PC-3 (cell line): ENCODE measurements around the gene PSAPL1. TPM values are rescaled to one million over a fixed set of nuclear protein-coding genes. Genes with fewer than 3 reads are reported as not detected.

ENCODE experiments used
- ATAC-seq: fragments of 200-7000 bp; cut with Tn5 transposase; 2 replicates; pipeline ENCODE4 v1.9.1; 2020; ENCODE audit warnings: mild to moderate bottlenecking, moderate library complexity
- BruUV-seq: library from RNA; stranded (reverse); fragments of 400-500 nt; replicated peaks from 2 replicates; lab custom pipeline; 2021; lab: Mats Ljungman, UMichigan
- CTCF ChIA-PET: fragments of 300-600 bp; sonication (Branson Sonifier 250); formaldehyde crosslinking; loops from one replicate; lab custom pipeline; 2022; ENCODE audit warnings: antibody characterized with exemption; lab: Charles Lee
- POLR2A ChIA-PET: fragments of 300-600 bp; sonication (Branson Sonifier 250); formaldehyde crosslinking; loops from one replicate; lab custom pipeline; 2022; ENCODE audit warnings: antibody characterized with exemption; ENCODE audit not compliant: unreplicated experiment; lab: Charles Lee
- DNase-seq: peaks from one replicate; pipeline ENCODE4 v3.0.0-alpha.2; 2015
- H2AFZ ChIP-seq: fragments of 300-600 bp; sonication (generic); 2 replicates; pipeline ENCODE4 v1.6.0; 2016; ENCODE audit warnings: antibody characterized with exemption, low read length
- H3F3A ChIP-seq: fragments of 300-600 bp; sonication (generic); one replicate; pipeline ENCODE4 v1.6.0; 2017; ENCODE audit warnings: antibody characterized with exemption, low read length, control low read depth, mild to moderate bottlenecking; ENCODE audit not compliant: unreplicated experiment
- H3K27ac ChIP-seq: fragments of 300-600 bp; sonication (generic); 2 replicates; pipeline ENCODE4 v1.5.1; 2016; ENCODE audit warnings: mild to moderate bottlenecking, low read length
- H3K27me3 ChIP-seq: fragments of 300-600 bp; sonication (generic); 2 replicates; pipeline ENCODE4 v1.6.1; 2016; ENCODE audit warnings: low read length, mixed read lengths
- H3K36me3 ChIP-seq: fragments of 300-600 bp; sonication (generic); 2 replicates; pipeline ENCODE4 v1.6.1; 2016; ENCODE audit warnings: low read depth, mixed run types, low read length, mixed read lengths
- H3K4me1 ChIP-seq: fragments of 300-600 bp; sonication (generic); 2 replicates; pipeline ENCODE4 v1.5.1; 2016; ENCODE audit warnings: low read length; ENCODE audit not compliant: insufficient read depth
- H3K4me2 ChIP-seq: fragments of 300-600 bp; sonication (generic); 2 replicates; pipeline ENCODE4 v1.6.0; 2016; ENCODE audit warnings: low read length
- H3K4me3 ChIP-seq: fragments of 300-600 bp; sonication (generic); 2 replicates; pipeline ENCODE4 v1.5.1; 2016; ENCODE audit warnings: mild to moderate bottlenecking, low read length, mixed read lengths
- H3K79me2 ChIP-seq: fragments of 300-600 bp; sonication (generic); 2 replicates; pipeline ENCODE4 v1.6.1; 2017; ENCODE audit warnings: low read length, mixed read lengths
- H3K9ac ChIP-seq: fragments of 300-600 bp; sonication (generic); 2 replicates; pipeline ENCODE4 v1.6.0; 2016; ENCODE audit warnings: mild to moderate bottlenecking, low read length
- H3K9me2 ChIP-seq: fragments of 300-600 bp; sonication (generic); replicated peaks from 2 replicates; pipeline ENCODE4 v1.6.1; 2016; ENCODE audit warnings: mixed run types, low read length, mixed read lengths
- H3K9me3 ChIP-seq: fragments of 300-600 bp; sonication (generic); 2 replicates; pipeline ENCODE4 v1.6.1; 2016; ENCODE audit warnings: low read length, mixed read lengths
- H4K20me1 ChIP-seq: fragments of 300-600 bp; sonication (generic); 2 replicates; pipeline ENCODE4 v1.6.1; 2016; ENCODE audit warnings: low read length, mixed read lengths
- EZH2 ChIP-seq: fragments of 300-600 bp; sonication (generic); IDR thresholded peaks from one replicate; pipeline ENCODE4 v1.6.1; 2017; ENCODE audit warnings: antibody characterized with exemption, mild to moderate bottlenecking, low read length; ENCODE audit not compliant: unreplicated experiment
- EZH2phosphoT487 ChIP-seq: fragments of 300-600 bp; sonication (generic); IDR thresholded peaks from 2 replicates; pipeline ENCODE4 v1.6.1; 2018; ENCODE audit warnings: mild to moderate bottlenecking, antibody characterized with exemption, low read length, borderline replicate concordance
- intact Hi-C: fragments of 100-400 bp; cut with micrococcal nuclease; formaldehyde crosslinking; loops from 2 replicates; pipeline ENCODE4 v1.9.0; 2023
- total RNA-seq: library from RNA; depleted of rRNA; stranded (reverse); fragments of >200 nt; gene quantifications from 2 replicates; pipeline ENCODE4 v1.2.3, GENCODE V29; 2014
- TF ChIP-seq, protein P1 (sequence below): fragments of 300-600 bp; sonication (generic); conservative IDR thresholded peaks from 2 replicates; pipeline ENCODE4 v1.5.1; 2017; ENCODE audit warnings: antibody characterized with exemption, low read depth, mild to moderate bottlenecking, low read length

The PSAPL1 gene
- total RNA-seq, 1 experiment from 2014 or later, result 0.15 TPM

DNA sequence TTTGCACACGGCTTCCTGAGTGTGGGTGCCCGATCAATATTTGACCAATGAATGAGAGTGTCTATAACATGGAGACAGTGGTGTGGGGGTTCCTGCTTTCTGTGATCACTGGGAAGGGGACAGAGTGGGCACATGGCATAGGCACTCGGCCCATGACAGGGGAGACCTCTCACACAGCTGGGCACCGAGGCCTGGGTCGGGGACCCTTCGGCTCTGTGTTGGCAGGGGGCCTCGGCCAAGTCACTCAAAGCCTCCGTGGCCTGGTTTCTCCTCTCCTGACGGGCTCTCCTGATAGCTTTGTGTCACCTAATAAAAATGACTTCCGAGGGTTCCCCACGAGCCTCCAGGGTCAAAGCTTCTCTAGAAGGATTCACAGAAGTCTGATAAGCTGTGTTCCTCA is 43.9 kb upstream of the PSAPL1 start:
- H2AFZ ChIP-seq, result no peak overlapping the region
- no peaks in the 10 kb centered on the region for H3K4me1 ChIP-seq
- no peaks in the 10 kb centered on the region for H3K79me2 ChIP-seq
- no peak for DNase-seq
- no peaks in the 10 kb centered on the region for H3K36me3 ChIP-seq
- BruUV-seq, result no TSS peak
- no peaks in the 10 kb centered on the region for H3K9me3 ChIP-seq
- intact Hi-C loops, result no loop called here
- H4K20me1 ChIP-seq, result no peaks in the 10 kb centered on the region
- no peak overlapping the region for H3K9ac ChIP-seq
- ATAC-seq, result no peak
- POLR2A ChIA-PET, result no interaction called here
- no peaks in the 10 kb centered on the region for H3K9me2 ChIP-seq
- CTCF ChIA-PET, result no interaction called here
- no peak overlapping the region for H3K27ac ChIP-seq
- no peak for TF ChIP-seq EZH2phosphoT487
- TF ChIP-seq EZH2, result no peak
- TF ChIP-seq, protein P1, sequence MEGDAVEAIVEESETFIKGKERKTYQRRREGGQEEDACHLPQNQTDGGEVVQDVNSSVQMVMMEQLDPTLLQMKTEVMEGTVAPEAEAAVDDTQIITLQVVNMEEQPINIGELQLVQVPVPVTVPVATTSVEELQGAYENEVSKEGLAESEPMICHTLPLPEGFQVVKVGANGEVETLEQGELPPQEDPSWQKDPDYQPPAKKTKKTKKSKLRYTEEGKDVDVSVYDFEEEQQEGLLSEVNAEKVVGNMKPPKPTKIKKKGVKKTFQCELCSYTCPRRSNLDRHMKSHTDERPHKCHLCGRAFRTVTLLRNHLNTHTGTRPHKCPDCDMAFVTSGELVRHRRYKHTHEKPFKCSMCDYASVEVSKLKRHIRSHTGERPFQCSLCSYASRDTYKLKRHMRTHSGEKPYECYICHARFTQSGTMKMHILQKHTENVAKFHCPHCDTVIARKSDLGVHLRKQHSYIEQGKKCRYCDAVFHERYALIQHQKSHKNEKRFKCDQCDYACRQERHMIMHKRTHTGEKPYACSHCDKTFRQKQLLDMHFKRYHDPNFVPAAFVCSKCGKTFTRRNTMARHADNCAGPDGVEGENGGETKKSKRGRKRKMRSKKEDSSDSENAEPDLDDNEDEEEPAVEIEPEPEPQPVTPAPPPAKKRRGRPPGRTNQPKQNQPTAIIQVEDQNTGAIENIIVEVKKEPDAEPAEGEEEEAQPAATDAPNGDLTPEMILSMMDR, result no peak
- no peak overlapping the region for H3K4me2 ChIP-seq
- no peaks in the 10 kb centered on the region for H3K27me3 ChIP-seq
- no peaks in the 10 kb centered on the region for H3F3A ChIP-seq
- H3K4me3 ChIP-seq, result no peak overlapping the region

DNA sequence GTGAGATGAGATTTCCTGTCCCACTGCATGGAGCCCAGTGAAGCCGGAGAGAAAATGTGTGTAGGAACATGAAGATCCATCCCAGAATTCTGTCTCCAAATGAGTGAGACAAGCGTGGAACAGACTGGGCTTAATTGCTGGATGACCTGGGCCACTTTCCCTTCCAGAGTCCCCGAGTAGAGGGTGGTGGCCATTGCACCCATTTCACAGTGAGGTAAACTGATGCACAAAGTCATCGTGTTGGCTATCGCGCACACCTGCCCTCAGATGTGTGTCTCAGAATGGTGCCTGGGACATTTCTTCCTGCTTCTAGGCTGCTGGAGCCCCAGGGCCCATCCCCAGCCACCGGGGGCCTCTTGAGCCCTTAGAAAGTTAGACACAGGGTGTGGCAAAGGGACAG is 43.0 kb upstream of the PSAPL1 start:
- Histone ChIP-seq H3K4me2 (no peak overlapping the region), H3K9ac (no peak overlapping the region), H3K27me3 (no peaks in the 10 kb centered on the region), H4K20me1 (no peaks in the 10 kb centered on the region), H3K36me3 (no peaks in the 10 kb centered on the region), H3K9me2 (no peaks in the 10 kb centered on the region), H3K27ac (no peak overlapping the region), H3K9me3 (no peaks in the 10 kb centered on the region), H2AFZ (no peak overlapping the region), H3K4me3 (no peak overlapping the region), H3K79me2 (no peaks in the 10 kb centered on the region), H3K4me1 (no peaks in the 10 kb centered on the region), H3F3A (no peaks in the 10 kb centered on the region)
- no TSS peak for BruUV-seq
- POLR2A ChIA-PET, result no interaction called here
- DNase-seq, result no peak
- TF ChIP-seq EZH2 (no peak), EZH2phosphoT487 (no peak)
- TF ChIP-seq, protein P1, result no peak
- ATAC-seq, result no peak
- CTCF ChIA-PET, result no interaction called here
- intact Hi-C loops, result no loop called here

DNA sequence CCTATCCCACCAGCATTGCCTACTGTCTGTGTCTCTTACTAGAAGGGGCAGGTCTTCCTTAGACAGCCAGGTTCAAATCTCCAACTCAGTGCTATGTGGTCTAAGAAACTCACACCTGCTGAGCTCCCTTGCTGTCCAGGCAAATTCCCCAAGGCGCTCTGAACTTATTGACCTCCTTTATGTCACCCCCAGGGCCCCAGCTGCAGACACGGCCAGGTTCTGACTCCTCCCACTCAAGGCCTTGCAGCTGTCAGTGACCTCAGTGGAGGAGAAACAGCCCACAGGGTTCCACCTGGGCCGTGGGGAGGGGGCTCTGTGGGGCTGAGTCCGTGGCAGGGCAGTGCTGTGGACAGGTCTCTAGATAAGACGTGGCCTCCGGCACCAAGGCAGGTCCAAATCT is 42.1 kb upstream of the PSAPL1 start:
- ChIA-PET POLR2A (no interaction called here), CTCF (no interaction called here)
- Histone ChIP-seq H3K4me3 (no peak overlapping the region), H3K9me2 (no peaks in the 10 kb centered on the region), H3K4me1 (no peaks in the 10 kb centered on the region), H3K27me3 (no peaks in the 10 kb centered on the region), H3K9ac (no peak overlapping the region), H3K79me2 (no peaks in the 10 kb centered on the region), H3K27ac (no peak overlapping the region), H3F3A (no peaks in the 10 kb centered on the region), H3K4me2 (no peak overlapping the region), H2AFZ (no peak overlapping the region), H4K20me1 (no peaks in the 10 kb centered on the region), H3K36me3 (no peaks in the 10 kb centered on the region), H3K9me3 (no peaks in the 10 kb centered on the region)
- BruUV-seq, result no TSS peak
- no peak for ATAC-seq
- DNase-seq, result no peak
- TF ChIP-seq EZH2phosphoT487, result no peak
- TF ChIP-seq, protein P1, result no peak
- TF ChIP-seq EZH2, result no peak
- intact Hi-C loops, result no loop called here
